ENCODE results near the gene ATP2B3. TPM values are rescaled to one million over a fixed set of nuclear protein-coding genes. Genes with fewer than 3 reads are reported as not detected.

The ATP2B3 gene
- polyA plus RNA-seq, 1 donor (not counting 4 experiments of a cell fraction or from before 2014, with no cell fraction given): not detected

- Histone ChIP-seq H3K27ac (ENCODE audit: control insufficient read depth, insufficient read depth, low read length) (no peak overlapping the region), H3K9me3 (ENCODE audit: control insufficient read depth, low read depth, low read length) (peaks cover 2% of the 10 kb centered on the region), H3K4me1 (ENCODE audit: control insufficient read depth, extremely low read depth, insufficient read depth, low read length) (peaks cover 6% of the 10 kb centered on the region), H3K4me3 (ENCODE audit: control insufficient read depth in 2 of 3, extremely low read depth in 1 of 3, insufficient read depth in 2 of 3, low read depth in 1 of 3, low read length in 3 of 3) (no peak overlapping the region), H4K20me1 (ENCODE audit: control insufficient read depth, extremely low read depth, insufficient read depth, low read length) (no peaks in the 10 kb centered on the region), H3K4me2 (ENCODE audit: control insufficient read depth, extremely low read depth, insufficient read depth, low read depth, low read length) (no peak overlapping the region), H3K79me2 (ENCODE audit: control insufficient read depth, insufficient read depth, low read length) (no peaks in the 10 kb centered on the region), H3K9ac (ENCODE audit: control insufficient read depth, extremely low read depth, insufficient read depth, low read length) (no peak overlapping the region), H3K36me3 (ENCODE audit: control insufficient read depth in 2 of 2, extremely low read depth in 1 of 2, insufficient read depth in 2 of 2, low read length in 2 of 2) (peaks cover 1 to 4% of the 10 kb centered on the region in 2 experiments), H2AFZ (ENCODE audit: control insufficient read depth, low read length) (no peak overlapping the region), H3K27me3 (ENCODE audit: control insufficient read depth, extremely low read depth, insufficient read depth, low read length) (no peaks in the 10 kb centered on the region), H3K9me1 (ENCODE audit: control insufficient read depth, extremely low read depth, insufficient read depth, low read length) (no peaks in the 10 kb centered on the region)
- dilution Hi-C loops (cut with MboI; ENCODE audit: extremely low pct_ligation_motif_present, low sequenced_read_pairs): no loop called here
- no peak for DNase-seq (ENCODE audit: low read depth, low spot score)
- FAIRE-seq: no peak
- TF ChIP-seq CTCF (optimal IDR thresholded peaks at IDR 0.05 in 1 of 3, IDR thresholded peaks at IDR 0.05 in 1 of 3, conservative IDR thresholded peaks at IDR 0.05 in 1 of 3; ENCODE audit: extremely low read depth in 1 of 3, insufficient read depth in 2 of 3, low read length in 3 of 3): no peak
- no peak for TF ChIP-seq EZH2 (IDR thresholded peaks at IDR 0.05; ENCODE audit: low read length)
Observed at GRCh38 chrX:153583433-153583832, 66.0 kb downstream of the ATP2B3 start.

GRCh38 chrX:153585827-153586226 is 68.4 kb downstream of the ATP2B3 start:
- H2AFZ ChIP-seq (ENCODE audit: control insufficient read depth, low read length): no peak overlapping the region
- no peaks in the 10 kb centered on the region for H3K79me2 ChIP-seq (ENCODE audit: control insufficient read depth, insufficient read depth, low read length)
- no peaks in the 10 kb centered on the region for H3K9me3 ChIP-seq (ENCODE audit: control insufficient read depth, low read depth, low read length)
- FAIRE-seq: no peak
- no peak overlapping the region for H3K9ac ChIP-seq (ENCODE audit: control insufficient read depth, extremely low read depth, insufficient read depth, low read length)
- no peak overlapping the region for H3K27ac ChIP-seq (ENCODE audit: control insufficient read depth, insufficient read depth, low read length)
- H3K4me1 ChIP-seq (ENCODE audit: control insufficient read depth, extremely low read depth, insufficient read depth, low read length): peaks cover 6% of the 10 kb centered on the region
- H3K4me2 ChIP-seq (ENCODE audit: control insufficient read depth, extremely low read depth, insufficient read depth, low read depth, low read length): no peak overlapping the region
- TF ChIP-seq CTCF (optimal IDR thresholded peaks at IDR 0.05 in 1 of 3, IDR thresholded peaks at IDR 0.05 in 1 of 3, conservative IDR thresholded peaks at IDR 0.05 in 1 of 3; ENCODE audit: extremely low read depth in 1 of 3, insufficient read depth in 2 of 3, low read length in 3 of 3) (no peak), EZH2 (IDR thresholded peaks at IDR 0.05; ENCODE audit: low read length) (no peak)
- H3K4me3 ChIP-seq (ENCODE audit: control insufficient read depth in 2 of 3, extremely low read depth in 1 of 3, insufficient read depth in 2 of 3, low read depth in 1 of 3, low read length in 3 of 3): no peak overlapping the region
- no peaks in the 10 kb centered on the region for H3K27me3 ChIP-seq (ENCODE audit: control insufficient read depth, extremely low read depth, insufficient read depth, low read length)
- dilution Hi-C loops (cut with MboI; ENCODE audit: extremely low pct_ligation_motif_present, low sequenced_read_pairs): no loop called here
- H3K36me3 ChIP-seq (ENCODE audit: control insufficient read depth in 2 of 2, extremely low read depth in 1 of 2, insufficient read depth in 2 of 2, low read length in 2 of 2): peaks cover 3 to 6% of the 10 kb centered on the region in 2 experiments
- no peaks in the 10 kb centered on the region for H4K20me1 ChIP-seq (ENCODE audit: control insufficient read depth, extremely low read depth, insufficient read depth, low read length)
- H3K9me1 ChIP-seq (ENCODE audit: control insufficient read depth, extremely low read depth, insufficient read depth, low read length): no peaks in the 10 kb centered on the region
- DNase-seq (ENCODE audit: low read depth, low spot score): no peak

Measured in keratinocyte (primary cell).